ENCODE measurements around the gene RBM48. TPM values are rescaled to one million over a fixed set of nuclear protein-coding genes. Genes with fewer than 3 reads are reported as not detected.
"Not testable (repeated sequence)": the region's sequence is repeated elsewhere in the genome, so short reads cannot be mapped to it uniquely, and the experiment has no call there.

Gene RBM48
- total RNA-seq, 1 experiment from 2014 or later = 8.2 TPM

- H3K9me2 ChIP-seq (replicated peaks; ENCODE audit: low read length) = no peaks in the 10 kb centered on the region
- H3F3A ChIP-seq (ENCODE audit: low read length, unreplicated experiment) = no peaks in the 10 kb centered on the region
- H4K20me1 ChIP-seq (ENCODE audit: low read length) = no peaks in the 10 kb centered on the region
- no peaks in the 10 kb centered on the region for H3K9me3 ChIP-seq (ENCODE audit: low read length)
- no peak overlapping the region for H3K27ac ChIP-seq (ENCODE audit: low read length)
- ChIA-PET POLR2A (ENCODE audit: unreplicated experiment) (no interaction called here), CTCF (no interaction called here)
- H3K9ac ChIP-seq (ENCODE audit: low read length) = no peak overlapping the region
- H3K4me2 ChIP-seq (ENCODE audit: low read length) = no peak overlapping the region
- DNase-seq = no peak
- ATAC-seq = no peak
- no TSS peak for BruUV-seq (replicated peaks)
- H3K4me3 ChIP-seq (ENCODE audit: low read length) = no peak overlapping the region
- TF ChIP-seq EZH2 (IDR thresholded peaks at IDR 0.05; ENCODE audit: low read length, unreplicated experiment) (no peak), EZH2phosphoT487 (IDR thresholded peaks at IDR 0.05; ENCODE audit: borderline replicate concordance, low read length) (no peak), CTCF (conservative IDR thresholded peaks at IDR 0.05; ENCODE audit: low read depth, low read length) (no peak)
- no peak overlapping the region for H2AFZ ChIP-seq (ENCODE audit: low read length)
- intact Hi-C loops (cut with micrococcal nuclease) = no loop called here
- H3K36me3 ChIP-seq (ENCODE audit: low read depth, low read length) = peaks cover 37% of the 10 kb centered on the region
- H3K79me2 ChIP-seq (ENCODE audit: low read length) = peaks cover 3% of the 10 kb centered on the region
- H3K4me1 ChIP-seq (ENCODE audit: insufficient read depth, low read length) = peaks cover 2% of the 10 kb centered on the region; the same call in 1 of the 2 replicates
- H3K27me3 ChIP-seq (ENCODE audit: low read length) = no peaks in the 10 kb centered on the region
Observed at GRCh38 chr7:92534572-92534971, 6.0 kb downstream of the RBM48 start.

GRCh38 chr7:92543542-92543941 is 14.9 kb downstream of the RBM48 start:
- H3K4me1 ChIP-seq (ENCODE audit: insufficient read depth, low read length); H3K9ac ChIP-seq (ENCODE audit: low read length); H3K9me2 ChIP-seq (replicated peaks; ENCODE audit: low read length); ATAC-seq; H3K4me2 ChIP-seq (ENCODE audit: low read length); H3F3A ChIP-seq (ENCODE audit: low read length, unreplicated experiment); H3K9me3 ChIP-seq (ENCODE audit: low read length); DNase-seq; H3K79me2 ChIP-seq (ENCODE audit: low read length); BruUV-seq (replicated peaks); H3K36me3 ChIP-seq (ENCODE audit: low read depth, low read length); H3K27ac ChIP-seq (ENCODE audit: low read length); intact Hi-C loops (cut with micrococcal nuclease); H2AFZ ChIP-seq (ENCODE audit: low read length); H3K27me3 ChIP-seq (ENCODE audit: low read length); POLR2A ChIA-PET (ENCODE audit: unreplicated experiment); H3K4me3 ChIP-seq (ENCODE audit: low read length); CTCF ChIA-PET; H4K20me1 ChIP-seq (ENCODE audit: low read length): not testable (repeated sequence)

- H3K36me3 ChIP-seq (ENCODE audit: low read depth, low read length); CTCF ChIA-PET; H3K4me2 ChIP-seq (ENCODE audit: low read length); ATAC-seq; H3K4me3 ChIP-seq (ENCODE audit: low read length); intact Hi-C loops (cut with micrococcal nuclease); H3K79me2 ChIP-seq (ENCODE audit: low read length); H3K27me3 ChIP-seq (ENCODE audit: low read length); H3K9me3 ChIP-seq (ENCODE audit: low read length); H3K9ac ChIP-seq (ENCODE audit: low read length); DNase-seq; H3F3A ChIP-seq (ENCODE audit: low read length, unreplicated experiment); H4K20me1 ChIP-seq (ENCODE audit: low read length); H3K4me1 ChIP-seq (ENCODE audit: insufficient read depth, low read length); BruUV-seq (replicated peaks); POLR2A ChIA-PET (ENCODE audit: unreplicated experiment); H3K27ac ChIP-seq (ENCODE audit: low read length); H2AFZ ChIP-seq (ENCODE audit: low read length); H3K9me2 ChIP-seq (replicated peaks; ENCODE audit: low read length): not testable (repeated sequence)
Observed at GRCh38 chr7:92545116-92545515, 16.5 kb downstream of the RBM48 start.

- Histone ChIP-seq H3K9me2 (replicated peaks; ENCODE audit: low read length) (no peaks in the 10 kb centered on the region), H3K4me1 (ENCODE audit: insufficient read depth, low read length) (no peaks in the 10 kb centered on the region), H3K27ac (ENCODE audit: low read length) (no peak overlapping the region), H3K79me2 (ENCODE audit: low read length) (no peaks in the 10 kb centered on the region), H3F3A (ENCODE audit: low read length, unreplicated experiment) (no peaks in the 10 kb centered on the region), H3K4me3 (ENCODE audit: low read length) (no peak overlapping the region), H3K9ac (ENCODE audit: low read length) (no peak overlapping the region), H3K4me2 (ENCODE audit: low read length) (no peak overlapping the region), H3K27me3 (ENCODE audit: low read length) (no peaks in the 10 kb centered on the region), H2AFZ (ENCODE audit: low read length) (no peak overlapping the region), H3K36me3 (ENCODE audit: low read depth, low read length) (no peaks in the 10 kb centered on the region), H4K20me1 (ENCODE audit: low read length) (no peaks in the 10 kb centered on the region), H3K9me3 (ENCODE audit: low read length) (no peaks in the 10 kb centered on the region)
- DNase-seq (no peak), ATAC-seq (no peak; the same call in 1 of the 2 replicates)
- intact Hi-C loops (cut with micrococcal nuclease) = no loop called here
- ChIA-PET CTCF (no interaction called here), POLR2A (ENCODE audit: unreplicated experiment) (no interaction called here)
- BruUV-seq (replicated peaks) = no TSS peak
- TF ChIP-seq EZH2 (IDR thresholded peaks at IDR 0.05; ENCODE audit: low read length, unreplicated experiment) = no peak
- TF ChIP-seq CTCF (conservative IDR thresholded peaks at IDR 0.05; ENCODE audit: low read depth, low read length) = no peak
- no peak for TF ChIP-seq EZH2phosphoT487 (IDR thresholded peaks at IDR 0.05; ENCODE audit: borderline replicate concordance, low read length)
Observed at GRCh38 chr7:92546856-92547497, 18.4 kb downstream of the RBM48 start.

Measured in PC-3 (cell line).